NK-92 (cell line): Measurements from ENCODE around the gene ZNF496.

ENCODE experiments used
- DNase-seq: peaks from one replicate; lab custom pipeline; 2025; ENCODE audit not compliant: unreplicated experiment; lab: John Stamatoyannopoulos, UW

Gene ZNF496

DNA sequence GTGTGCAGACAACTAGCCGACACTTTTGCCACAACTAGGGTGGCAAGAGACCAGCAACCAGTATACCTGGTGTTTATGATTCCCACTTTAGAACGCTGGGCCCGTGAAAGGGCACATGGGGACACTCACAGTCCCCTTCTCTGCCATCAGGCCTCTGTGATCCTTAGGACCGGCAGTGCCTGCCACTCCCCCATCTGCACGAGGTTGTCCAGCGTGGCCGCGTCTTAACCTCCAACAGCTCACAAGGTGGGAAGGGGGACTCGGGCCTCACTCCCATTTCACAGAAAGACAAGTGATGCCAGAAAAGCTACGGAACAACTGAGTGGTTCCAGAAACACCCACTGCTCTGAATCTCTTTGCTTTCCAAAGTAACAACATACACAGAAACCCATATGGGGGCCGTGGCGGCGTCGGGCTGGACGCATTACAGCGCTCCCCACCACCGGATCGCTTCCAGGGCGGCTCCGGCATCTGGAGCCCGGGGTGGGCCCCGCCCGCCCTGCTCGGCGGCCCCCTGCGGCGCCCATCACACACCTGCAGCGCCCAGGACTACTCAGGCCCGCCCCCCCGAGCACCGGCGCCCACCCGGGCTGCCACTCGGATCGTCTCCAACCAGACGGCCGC lies 1.0 kb downstream of the ZNF496 start:
- no peak for DNase-seq

DNA sequence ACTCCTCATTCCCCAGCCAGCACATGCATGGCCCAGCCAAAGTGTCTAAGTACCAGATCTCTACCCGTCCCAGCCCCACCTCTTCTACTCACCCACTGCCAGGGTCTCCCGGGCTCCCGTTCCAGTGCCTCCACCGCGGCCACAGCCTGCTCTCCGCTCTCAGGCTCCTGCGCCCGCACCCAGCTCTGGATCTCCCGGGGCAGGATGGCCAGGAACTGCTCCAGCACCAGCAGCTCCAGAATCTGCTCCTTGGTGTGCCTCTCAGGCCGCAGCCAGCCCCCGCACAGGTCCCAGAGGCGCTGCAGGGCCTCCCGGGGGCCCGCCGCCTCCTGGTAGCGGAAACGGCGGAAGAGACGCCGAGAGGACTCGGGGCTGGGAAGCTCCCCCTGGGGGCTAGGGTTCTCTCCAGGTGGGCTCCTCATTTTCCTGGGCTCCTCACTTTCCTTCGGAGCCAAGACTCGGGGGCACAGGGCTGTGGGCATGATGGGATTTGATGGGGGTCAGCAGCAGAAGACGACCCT lies 2.5 kb downstream of the ZNF496 start:
- no peak for DNase-seq

GRCh38 chr1:247328311-247328710 lies 3.4 kb downstream of the ZNF496 start:
- no peak for DNase-seq

DNA sequence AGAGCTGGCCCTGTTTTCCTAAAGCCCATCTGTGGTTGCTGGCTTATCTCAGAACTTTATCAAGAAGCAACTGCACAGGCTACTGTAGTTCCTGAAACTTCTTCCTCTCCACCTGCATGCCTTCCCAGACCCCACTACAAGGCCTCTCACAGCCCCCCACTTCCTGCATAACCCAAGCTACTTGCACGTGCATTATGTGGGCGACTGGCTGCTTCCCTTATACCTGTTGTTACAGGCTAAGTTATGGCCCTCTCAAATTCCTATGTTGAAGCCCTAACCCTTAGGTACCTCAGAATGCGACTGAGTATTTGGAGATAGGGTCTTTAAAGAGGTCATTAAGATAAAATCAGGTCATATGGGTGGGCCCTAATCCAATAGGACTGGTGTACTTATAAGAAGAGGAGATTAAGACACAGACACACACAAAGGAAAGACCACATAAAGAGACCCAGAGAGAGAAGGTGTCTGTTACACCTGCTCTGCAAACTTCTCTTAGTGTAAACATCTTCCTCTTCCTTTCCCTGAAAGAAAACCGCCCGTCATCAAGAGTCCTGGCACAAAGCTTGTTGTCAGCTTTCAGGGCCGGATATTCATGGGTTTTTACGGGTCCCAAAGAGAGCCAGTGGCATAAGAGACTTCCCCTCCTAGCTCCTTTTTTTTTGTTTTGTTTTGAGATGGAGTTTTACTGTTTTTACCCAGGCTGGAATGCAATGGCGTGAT lies 5.1 kb downstream of the ZNF496 start:
- DNase-seq: no peak

GRCh38 chr1:247324923-247325322 lies 6.7 kb downstream of the ZNF496 start:
- no peak for DNase-seq

DNA sequence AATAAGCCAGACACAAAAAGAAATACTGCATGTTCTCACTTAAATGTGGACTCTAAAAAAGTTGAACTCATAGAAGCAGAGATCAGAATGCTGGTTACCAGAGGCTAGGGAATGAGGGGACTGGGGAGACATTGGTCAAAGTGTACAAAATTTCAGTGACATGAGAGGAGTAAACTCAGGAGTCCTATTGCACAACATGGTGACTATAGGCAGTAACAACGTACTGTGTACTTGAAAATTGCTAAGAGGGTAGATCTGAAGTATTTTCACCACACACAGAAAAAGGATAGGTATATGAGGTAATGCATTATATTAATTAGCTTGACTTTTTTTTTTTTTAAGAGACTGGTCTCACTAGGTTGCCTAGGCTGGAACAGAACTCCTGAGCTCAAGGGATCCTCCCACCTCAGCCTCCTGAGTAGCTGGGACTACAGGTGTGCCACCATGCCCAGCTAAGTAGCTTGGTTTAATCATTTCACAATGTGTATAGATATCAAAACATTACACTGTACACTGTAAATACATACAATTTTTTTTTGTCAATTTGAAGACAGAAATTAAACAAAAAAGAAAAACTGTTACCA lies 7.4 kb downstream of the ZNF496 start:
- no peak for DNase-seq

DNA sequence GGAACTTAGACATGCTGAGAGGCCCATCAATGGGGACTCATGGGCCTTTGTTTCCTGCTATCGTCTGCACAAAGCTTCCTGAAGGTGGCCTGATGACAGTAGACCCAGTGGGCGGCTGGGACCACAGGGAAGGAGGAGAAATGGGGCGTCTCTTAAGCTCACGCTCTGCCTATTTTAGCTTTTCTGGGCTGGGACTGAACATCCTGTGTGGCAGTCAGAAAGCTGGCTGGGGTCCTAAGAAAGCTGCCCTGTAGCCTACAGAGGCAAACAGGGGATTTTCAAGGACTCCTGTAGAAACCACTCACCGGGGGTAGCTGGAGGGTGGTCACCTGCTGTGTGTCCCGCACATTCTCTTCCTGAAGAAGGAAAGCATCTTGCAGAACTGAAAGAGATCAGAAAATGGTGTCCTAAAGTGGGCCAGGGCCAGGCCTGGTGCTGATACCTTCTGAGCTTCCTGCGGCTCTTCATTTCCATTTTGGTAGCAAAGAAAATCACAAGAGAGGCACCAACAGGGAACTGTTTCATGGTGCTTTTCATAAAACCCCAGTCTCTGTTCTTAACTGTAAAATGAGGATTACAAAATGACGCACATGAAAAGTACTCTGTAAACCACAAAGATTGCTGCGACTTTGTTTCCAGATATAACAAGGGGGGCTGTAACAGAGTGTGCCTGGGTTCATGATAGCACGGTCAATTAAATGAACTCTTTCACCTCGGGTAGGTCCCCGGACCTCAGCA lies 8.6 kb downstream of the ZNF496 start:
- no peak for DNase-seq

DNA sequence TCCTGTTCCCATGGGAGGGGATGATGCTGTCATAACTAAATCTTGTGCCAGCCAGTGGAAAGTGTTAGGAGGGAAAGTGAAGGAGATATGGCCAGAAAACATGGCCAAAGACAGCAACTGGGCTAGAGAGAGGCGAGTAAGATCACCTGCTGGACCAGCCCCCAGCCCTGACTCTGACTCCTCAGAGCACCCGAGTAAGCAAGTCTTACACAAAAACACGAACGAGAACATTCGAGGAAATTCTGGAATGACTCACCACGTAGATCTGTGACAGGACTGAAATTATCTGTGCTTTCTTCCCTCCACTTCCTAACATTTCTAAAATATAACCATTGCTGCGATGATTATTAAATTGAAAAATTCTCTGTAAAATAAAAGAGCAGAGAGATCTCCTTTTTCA lies 9.2 kb downstream of the ZNF496 start:
- no peak for DNase-seq

DNA sequence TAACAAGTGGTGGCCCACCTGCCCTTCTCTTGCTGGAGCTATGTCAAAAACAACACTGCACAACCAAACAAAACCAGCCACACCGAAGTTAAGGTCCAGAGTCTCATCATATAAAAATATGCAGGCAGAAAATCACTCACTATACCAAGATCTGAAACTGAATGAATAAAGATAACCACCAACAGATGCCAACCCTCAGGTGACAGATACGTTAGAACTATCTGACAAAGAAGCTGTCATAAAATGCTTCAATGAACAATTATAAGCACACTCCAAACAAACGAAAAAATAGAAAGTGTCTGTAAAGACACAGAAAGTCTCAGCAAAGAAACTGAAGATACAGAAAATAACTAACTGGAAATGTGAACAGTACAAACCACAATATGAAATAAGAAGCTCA lies 14.0 kb downstream of the ZNF496 start:
- DNase-seq: no peak

DNA sequence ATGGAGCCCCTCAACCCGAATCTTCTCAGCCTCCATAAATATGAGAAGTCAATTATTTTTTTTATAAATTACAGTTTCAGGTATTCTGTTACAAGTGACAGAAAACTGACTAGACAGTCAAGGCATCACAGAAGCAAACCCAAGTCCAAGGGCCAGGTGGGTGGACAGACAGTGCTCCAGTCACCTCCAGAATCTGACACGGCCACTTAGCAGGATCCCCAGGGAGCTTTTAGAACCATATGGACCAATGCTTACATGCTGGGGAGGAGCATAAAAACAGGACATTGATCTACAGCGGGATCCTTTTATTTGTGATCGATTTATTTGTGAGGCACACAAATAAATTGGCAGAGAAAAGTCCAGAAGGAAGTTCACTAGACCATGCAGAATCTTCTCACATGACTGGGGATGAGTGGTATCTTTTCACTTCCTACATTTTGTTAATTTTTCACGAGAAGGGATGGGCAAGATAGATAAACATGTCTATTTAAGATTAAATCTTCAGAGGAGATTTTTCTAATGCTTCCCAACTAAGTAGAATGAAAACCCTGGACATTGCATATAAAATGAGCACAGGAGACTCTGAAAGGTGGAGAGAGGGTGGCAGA lies 15.0 kb downstream of the ZNF496 start:
- DNase-seq: no peak

GRCh38 chr1:247304031-247304430 lies 27.6 kb downstream of the ZNF496 start:
- no peak for DNase-seq

DNA sequence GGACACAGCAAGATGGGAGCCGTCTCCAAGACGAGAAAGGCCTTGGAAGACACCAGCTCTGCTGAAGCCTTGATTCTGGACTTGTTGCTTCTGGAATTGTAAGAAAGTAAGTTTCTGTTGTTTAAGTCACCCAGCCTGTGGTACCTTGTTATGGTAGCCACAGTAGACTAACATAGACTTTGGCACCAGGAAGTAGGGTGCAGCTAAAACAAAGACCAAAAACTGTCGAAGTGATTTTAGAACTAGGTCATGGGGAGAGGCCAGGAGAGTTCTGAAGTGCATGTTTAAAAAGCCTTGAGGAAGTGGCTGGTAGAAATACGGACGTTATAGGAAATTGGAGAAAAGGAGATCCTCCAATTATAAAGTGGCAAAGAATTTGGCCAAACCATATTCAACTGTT lies 28.5 kb downstream of the ZNF496 start:
- no peak for DNase-seq

DNA sequence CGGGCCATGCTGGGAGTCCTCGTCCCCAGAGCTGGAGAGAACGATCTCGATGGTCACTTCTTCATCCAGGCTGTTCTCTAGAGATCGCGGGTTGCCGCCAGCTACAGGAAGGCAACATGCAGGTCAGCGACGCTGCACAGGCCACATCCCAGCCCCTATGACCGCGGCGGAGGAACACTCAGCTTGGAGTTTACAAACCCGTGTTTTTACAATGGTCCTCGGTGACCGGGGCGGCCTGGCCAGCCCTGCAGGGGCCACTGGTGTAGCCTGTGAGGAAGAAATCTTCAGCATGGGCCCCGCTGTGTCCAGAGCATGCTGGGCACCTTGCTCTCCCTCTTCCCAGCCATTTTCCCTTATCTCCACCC lies 30.5 kb downstream of the ZNF496 start:
- no peak for DNase-seq

DNA sequence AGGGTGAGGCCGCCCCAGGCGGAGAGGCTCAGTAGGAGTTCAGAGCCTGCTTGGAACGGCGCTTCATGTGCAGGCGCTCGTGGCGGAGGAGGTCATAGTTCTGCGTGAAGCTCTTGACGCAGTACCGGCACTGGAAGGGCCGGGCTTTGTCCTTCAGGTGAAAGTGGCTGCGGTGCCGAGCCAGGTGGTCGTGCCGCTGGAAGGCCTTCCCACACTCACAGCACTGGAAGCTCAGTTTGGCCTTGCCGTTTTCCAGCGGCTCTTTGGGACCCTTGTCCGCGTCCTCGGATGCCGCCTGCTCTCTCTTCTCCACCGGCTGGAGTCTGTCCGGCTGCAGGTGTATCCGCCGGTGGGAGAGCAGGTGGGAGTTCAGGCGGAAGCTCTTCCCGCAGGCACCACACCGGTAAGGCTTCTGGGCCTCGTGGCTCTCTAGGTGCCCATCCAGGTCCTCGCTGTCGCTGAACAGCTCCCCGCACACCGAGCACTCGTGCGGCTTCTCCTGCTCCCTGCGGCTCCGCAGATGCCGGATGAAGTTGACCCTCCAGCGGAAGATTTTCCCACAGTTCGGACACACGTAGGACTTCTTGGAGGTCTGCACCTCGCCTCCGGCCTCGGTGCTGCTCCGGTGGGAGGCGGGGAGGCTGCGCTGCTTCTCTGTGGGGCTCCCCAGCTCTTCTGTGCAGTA lies 31.0 kb downstream of the ZNF496 start:
- no peak for DNase-seq

DNA sequence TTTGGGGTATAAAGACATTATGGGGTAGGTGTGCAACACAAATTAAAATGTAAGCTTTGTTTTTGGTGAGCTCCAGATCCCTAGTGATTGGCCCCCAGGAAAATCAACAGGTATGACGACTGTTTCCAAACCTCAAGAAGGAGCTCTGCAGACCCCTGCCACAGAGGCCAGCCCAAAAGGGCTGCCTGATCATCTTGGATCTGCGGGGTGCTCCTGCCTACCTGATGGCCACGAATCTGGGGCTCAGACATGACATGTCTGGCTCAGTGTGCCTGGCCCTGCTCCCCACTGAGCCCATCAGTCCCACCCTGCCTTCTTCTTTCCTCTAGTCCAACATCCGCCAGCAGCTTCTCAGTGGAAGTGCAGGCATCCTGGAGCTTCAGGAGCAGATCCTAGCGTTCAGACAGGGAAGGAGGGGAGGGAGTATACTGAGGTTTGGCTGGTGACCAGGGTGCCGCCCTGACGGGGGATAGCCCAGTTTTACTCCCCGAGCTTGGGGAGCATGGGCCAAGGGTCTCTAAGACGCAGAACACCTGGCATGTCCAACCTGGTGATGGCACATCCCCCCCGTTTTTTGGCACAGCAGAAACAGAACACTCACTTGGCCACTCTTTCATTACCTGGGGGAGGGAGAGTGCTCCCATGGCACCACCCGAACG lies 31.8 kb downstream of the ZNF496 start:
- DNase-seq: no peak

DNA sequence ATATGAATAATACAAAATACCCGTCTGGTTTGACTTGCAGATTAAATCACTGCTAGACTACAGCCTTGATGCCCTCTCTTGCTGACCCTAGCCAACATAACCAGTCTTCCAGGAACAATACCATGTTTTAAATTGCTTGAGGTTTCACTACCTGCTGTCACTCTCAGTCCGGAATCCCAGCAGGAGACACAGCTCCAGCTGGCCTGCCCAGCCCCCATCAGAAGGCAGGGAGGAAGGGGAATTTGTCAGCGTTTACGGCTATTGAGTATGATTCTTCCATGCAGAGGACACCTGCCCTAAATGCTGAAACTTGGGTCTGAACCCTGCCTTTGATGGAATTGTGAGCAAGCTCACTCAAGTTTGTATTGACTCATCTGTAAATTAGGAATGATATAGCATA lies 33.0 kb downstream of the ZNF496 start:
- no peak for DNase-seq

- no peak for DNase-seq
Observed at GRCh38 chr1:247298124-247298481, 33.6 kb downstream of the ZNF496 start.

- DNase-seq: no peak
Observed at GRCh38 chr1:247297263-247298123, 34.2 kb downstream of the ZNF496 start.

DNA sequence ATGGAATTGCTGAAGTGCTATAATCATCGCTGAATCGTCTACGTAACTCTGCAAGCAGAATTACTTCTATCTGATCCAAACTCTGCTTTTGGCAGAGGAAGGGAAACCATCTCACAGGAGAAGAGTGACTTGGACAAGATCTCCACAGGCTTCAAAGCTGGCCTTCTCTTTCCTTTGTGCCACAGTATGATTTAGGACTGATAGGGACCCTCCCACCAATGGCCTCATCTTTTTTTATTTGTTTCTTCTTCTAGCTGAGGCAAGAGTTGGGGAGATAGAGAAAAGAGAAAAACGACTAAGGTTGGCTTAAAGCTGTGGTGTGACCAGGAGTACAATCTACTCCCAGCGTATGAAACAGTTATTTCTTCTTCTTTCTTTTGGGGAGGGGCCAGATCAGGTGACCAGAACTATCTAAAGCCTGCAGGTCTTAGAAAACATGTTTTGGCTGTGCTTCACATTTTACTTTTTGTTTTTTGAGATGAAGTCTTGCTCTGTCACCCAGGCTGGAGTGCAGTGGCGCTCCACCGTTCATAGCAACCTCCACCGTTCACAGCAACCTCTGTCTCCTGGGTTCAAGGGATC lies 35.0 kb downstream of the ZNF496 start:
- DNase-seq: no peak
